HG03139 (cell line): ENCODE data around the gene IFNGR1.

Experiments used
- ATAC-seq: cut with Tn5 transposase; IDR thresholded peaks from one replicate; pipeline ENCODE4 v1.9.1; 2021; ENCODE audit not compliant: unreplicated experiment

The IFNGR1 gene

DNA sequence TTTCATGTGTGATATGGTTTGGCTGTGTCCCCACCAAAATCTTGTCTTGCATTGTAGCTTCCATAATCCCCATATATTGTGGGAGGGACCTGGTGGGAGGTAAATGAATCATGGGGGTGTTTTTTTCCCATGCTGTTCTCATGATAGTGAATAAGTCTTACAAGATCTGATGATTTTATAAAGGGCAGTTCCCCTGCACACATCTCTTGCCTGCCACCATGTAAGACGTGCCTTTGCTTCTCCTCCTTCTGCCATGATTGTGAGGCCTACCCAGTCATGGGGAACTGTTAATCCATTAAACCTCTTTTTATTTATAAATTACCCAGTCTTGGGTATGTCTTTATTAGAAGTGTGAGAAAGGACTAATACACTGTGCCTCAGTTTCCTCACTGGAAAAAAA lies 41.6 kb downstream of the IFNGR1 start:
- ATAC-seq = no peak

DNA sequence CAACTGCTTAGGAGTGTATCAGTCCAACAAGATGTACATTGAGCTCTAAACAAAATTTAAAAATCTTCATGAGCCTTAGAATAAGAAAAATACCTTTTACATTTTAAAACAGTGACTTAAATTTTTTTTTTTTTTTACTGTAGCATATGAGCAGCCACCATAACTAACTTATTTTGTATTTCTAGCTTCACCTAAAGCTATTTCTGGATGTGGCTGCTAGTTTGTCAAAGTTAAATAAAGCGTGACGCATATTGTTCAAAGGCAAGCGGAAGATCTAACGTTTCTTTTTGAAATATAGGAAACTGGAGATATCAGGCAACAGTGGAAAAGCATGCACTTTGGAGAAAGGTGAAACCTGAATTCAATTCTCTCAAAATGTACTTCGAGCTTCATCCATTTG lies 42.5 kb downstream of the IFNGR1 start:
- no peak for ATAC-seq

DNA sequence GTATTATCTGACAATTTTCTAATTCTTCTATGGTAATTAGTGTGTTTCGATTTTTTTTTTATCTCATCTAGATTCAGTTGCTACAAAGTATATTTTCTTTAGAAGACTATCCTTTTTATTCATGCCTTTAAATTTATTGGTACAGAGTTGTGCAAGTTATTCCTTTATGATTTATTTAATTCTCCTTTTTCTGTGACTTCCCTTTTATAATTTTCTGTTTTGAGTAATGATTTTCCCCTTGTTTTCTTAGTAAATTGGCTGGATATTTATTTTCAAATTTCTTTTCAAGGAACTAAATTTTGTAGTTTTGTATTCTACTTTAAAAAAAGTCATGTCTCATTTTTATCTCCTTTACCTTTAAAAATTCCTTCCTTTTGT lies 43.3 kb downstream of the IFNGR1 start:
- ATAC-seq = no peak

DNA sequence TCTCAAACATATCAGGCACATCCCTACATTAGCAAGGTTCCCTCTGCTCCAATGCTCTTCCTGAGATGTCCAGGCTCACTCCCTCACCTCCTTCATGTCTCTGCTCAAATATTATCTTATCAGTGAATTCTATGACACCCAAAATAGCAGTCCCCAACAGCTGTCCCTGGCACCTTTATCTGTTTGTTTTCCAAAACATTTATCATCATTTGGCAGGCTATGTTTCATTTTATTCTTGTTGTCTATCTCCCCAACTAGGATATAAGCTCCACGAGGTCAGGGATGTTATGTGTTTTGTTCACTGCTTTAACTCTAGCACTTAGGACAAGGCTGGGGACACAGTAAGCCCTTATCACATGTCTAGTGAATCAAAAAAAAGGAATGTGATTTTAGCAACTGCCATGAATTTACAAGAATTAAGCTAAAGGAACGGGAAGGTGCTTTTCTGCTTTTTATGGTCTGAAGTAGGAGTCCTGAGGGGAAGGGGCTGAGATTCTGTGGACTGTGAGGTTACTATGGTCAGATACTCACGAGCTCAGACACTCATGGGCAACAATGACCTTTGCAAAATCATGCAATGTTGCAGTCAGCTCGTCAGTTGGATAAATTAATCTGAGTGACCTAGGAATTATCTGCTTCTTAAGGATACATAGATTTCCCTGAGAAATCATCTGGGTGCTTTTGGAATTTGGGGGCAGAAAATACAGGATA lies 43.9 kb downstream of the IFNGR1 start:
- ATAC-seq = no peak

DNA sequence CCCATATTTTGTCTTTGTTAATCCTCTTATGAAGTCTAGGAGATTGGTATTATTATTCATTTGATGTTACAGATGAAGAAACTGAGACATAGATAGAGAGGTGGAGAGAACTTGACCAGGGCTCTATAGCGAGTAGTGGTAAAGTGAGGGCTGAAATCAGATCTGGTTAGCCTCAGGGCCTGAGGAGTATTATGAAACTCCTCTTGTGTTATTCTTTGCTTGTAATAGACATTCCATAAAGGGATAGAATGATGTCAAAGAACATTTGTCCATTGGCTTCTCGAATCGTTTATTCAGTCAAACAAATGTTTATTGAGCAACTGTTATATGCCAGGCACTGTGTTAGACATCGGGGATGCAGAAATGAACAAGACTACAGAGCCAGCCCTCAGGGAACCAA lies 45.7 kb downstream of the IFNGR1 start, which contains the start of gene IL22RA2:
Gene IL22RA2 (minus strand): TSS at position 144 of the 400 bp plus-strand sequence. CDS start 11,895 bp downstream, outside the sequence.
- no peak for ATAC-seq

DNA sequence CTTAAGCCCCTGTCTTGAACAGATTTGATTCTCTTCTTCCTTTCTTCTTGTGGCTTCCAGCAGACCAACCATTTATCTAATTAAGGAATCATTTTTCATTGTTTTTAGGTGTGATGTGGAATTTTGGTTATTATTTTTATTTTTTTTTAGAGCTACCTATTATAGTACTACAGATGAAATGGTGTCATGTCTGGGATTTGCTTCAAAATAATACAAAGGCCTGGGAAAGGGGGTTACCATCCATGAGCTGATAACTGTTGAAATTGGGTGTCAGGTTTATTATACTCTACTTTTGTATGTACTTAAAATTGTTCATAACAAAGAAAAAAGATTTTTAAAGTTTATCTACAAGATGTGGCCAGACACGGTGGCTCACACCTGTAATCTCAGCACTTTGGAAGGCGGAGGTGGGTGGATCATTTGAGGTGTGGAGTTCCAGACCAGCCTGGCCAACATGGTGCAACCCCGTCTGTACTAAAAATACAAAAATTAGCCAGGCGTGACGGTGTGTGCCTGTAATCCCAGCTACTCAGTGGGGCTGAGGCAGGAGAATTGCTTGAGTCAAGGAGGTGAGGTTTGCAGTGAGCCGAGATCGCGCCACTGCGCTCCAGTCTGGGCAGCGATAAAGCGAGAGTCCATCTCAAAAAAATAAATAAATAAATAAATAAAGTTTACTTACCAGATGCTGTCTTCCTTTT lies 46.3 kb downstream of the IFNGR1 start:
- no peak for ATAC-seq

DNA sequence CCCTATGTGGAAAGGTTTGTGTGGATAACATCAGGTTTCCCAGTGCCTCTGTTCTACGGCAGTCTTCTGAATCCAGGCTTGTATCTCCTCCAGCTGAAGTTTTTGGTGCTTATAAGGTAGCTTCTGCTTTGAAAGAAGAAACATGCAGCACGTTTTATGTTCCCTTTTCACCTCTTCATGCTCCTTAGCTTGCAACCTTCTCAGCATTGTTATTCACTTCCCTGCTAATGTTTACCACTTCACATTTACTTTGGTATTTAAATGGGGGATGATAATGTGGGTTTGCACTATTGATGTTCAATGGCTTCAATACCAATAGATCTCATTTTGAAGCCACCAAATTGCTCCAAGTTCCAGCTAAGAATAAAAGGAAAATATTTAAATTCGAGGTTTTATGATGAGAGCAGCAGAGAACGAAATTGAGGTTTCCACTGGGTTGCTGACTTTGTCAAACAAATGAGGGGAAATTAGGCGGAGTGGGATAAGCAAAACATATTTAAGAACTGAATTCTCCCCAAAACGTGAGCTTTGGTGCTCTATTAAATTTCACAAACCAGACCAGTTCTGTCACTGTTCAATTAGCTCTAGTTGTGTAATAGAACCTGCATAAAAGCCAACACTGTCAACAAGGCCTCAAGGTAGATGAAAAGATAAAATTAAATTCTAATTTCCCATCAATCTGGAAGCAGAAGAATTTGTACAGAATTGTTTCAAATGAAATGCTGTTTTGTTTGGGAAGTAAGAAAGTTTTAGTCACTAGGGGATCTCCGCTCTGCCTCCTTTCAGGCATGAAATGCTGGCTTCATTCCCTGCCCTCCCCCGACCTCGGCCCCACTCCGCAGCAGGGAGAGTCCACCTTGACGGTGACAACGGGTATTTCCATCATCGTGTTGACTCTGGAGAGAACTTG lies 47.1 kb downstream of the IFNGR1 start:
- ATAC-seq = no peak

DNA sequence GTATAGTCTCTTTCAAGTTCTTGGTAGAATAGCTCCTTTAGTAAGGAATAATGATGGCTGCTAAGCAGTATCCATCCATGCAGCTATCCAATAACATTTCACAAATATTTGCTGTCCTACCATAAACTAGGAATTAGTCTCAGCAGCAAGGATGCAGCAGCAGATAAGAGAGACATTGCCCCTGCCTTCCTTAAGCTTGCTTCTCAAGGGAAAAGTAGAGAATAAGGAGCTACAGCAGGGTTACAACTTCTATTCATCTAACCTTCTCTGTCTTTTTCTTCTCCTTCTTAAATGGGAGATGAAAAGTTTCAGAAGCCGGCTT lies 48.2 kb downstream of the IFNGR1 start:
- no peak for ATAC-seq

DNA sequence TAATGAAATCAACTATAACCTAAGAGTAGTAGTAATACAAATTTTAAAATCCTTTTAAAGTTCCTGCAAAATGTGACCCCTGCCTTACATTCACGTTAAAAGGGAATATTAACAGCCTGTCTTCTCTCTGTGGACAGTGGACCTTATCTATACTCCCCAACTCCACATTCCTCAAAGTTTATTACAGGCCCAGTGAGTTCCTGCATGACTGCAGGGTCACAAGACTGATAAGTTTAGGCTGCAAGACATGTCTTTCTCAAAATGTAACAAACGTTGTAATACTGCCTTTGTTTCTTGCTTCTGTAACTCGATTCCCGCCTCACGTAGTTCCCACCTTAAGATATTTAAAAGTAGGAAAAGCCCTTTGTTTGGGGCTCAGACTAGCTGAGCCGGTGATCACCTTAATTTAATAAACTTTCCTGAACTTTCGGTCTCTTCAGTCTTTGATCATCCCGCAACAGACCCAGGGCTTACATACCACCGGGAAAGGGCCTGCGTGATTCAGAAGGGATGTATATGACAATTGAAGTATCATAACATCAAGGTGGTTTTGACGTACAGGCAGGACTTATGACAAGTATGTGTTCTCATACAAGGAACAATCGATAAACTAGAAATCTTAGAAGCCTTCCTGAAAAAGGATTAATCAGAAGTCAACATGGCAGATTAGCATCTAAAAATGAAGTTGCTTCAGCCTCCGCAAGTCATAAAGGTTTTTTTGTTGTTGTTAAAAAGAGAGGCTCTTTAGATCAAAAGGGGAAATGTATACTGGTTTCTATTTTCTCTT lies 48.7 kb downstream of the IFNGR1 start:
- no peak for ATAC-seq

DNA sequence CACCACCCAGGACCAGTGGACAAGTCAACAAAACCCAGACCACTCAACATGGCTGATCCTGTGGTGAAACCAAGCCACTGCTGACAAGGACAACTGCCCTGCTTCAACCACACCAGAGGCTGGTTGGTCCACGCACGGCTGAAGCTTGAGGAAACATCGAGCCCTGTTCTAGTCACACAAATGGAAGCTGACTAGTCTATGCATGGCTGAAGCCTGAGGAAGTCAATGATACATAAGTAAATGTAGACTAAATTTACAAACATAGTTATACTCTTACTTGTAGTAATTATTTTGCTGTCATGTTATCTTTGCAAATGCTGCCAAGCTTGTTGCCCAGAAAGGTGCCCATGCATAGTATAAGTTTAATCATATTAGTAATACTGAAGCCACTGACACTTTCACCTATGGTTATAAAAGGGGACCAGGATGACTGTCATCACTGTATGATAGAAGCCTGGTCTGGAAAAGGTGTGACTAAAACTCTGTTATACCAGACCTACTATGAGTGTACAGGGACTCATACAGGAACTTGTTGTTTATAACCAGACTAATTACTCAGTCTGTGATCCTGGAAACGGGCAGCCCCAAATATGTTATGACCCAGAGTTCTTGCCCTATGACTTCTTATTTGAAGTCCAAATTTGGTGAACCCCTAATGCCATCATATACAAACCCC lies 51.3 kb downstream of the IFNGR1 start:
- no peak for ATAC-seq

DNA sequence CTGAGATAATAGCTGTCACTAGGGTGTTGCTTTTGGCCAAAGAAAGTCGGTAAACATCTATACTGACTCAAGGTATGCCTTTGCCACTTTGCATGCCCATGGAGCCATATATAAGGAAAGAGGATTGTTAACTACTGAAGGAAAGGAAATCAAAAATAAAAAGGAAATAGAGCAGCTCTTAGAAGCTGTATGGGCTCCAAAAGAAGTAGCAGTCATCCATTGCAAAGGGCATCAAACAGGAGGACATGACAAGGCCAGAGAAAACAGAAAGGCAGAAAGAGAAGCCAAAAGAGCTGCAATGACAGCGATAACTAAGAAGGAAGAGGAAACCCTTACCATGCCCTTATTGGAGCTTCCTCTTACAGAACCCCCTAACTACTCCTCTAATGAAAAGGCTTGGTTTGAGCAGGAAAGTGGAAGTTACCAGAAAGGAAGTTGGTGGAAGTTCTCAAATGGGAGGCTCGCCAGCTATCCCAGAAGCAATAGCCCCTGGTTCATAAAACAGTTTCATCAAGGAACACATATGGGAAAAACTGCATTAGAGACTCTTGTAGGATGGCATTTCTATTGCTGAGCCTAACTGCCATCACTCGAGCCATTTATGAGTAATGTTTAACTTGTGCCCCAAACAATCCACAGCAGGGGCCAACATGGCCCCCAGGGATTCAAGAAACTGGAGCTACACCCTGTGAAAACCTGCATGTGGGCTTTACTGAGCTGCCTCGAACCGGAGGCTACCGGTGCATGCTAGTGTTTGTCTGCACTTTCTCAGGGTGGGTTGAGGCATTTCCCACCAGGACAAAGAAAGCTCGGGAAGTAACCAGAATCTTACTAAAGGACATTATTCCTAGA lies 52.7 kb downstream of the IFNGR1 start:
- no peak for ATAC-seq

DNA sequence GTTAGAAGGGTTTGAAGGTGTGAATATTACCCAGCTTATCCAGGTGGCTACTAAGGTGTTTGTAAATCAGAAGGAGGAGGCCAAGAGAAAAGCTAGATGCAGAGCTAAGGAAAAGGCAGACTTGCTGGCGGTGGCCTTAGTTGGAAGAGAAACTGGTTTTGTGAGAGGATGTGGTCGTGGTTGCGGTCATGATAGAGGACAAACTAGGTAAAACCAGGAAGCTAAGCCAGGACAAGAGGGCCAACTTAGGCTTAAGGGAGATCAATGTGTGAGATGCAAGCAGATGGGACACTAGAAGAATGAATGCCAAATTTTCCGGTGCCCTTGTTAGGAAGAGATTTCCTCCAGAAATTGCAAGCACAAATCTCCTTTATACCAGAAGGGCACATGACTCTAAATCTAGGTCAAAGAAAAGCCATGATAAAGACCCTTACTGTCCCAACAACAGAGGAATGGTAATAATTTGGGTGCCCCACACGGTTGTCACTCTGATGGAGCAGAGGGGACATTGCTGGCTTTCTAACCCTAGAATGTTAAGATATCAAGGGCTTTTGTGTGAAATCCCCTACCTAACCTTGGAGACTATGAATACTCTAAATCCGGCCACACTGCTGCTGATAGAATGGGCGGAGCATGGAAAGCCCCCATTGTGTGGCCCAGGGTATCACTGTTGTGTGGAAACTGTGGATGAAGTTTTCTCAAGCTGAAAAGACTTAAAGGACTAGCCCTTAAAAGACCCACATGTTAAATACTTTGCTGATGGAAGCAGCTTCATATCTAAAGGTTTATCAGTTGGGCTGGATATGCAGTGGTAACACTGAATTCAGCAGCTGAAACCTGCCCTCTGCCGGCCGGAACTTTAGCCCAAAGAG lies 53.6 kb downstream of the IFNGR1 start:
- ATAC-seq = peak; percentile 66

DNA sequence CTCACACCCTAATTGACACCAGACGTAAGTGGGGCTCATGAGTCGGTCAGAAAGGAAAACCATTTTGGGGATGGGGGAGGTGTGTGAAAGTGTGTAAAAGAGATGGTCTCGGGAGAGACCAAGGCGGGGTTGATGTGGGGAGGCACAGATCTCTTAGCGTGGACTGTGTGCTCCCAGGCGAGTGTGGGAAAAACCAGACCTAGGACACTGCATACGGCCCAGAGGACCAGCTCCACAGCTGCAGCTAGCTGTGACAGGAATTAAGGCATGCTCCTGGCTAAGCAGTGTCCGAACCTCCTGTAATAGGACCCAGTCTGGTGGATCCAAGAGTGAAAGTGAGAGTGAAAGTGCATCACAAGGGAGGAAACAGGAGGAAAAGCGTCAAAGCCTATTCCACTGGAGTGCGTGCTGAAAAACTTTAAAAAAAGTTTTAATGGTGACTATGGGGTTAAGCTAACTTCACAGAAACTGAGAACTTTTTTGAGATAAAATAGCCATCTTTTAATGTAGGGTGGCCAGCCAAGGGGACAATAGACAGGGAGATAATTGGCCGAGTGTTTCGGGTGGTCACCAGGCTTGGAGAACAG lies 55.4 kb downstream of the IFNGR1 start:
- ATAC-seq = no peak

DNA sequence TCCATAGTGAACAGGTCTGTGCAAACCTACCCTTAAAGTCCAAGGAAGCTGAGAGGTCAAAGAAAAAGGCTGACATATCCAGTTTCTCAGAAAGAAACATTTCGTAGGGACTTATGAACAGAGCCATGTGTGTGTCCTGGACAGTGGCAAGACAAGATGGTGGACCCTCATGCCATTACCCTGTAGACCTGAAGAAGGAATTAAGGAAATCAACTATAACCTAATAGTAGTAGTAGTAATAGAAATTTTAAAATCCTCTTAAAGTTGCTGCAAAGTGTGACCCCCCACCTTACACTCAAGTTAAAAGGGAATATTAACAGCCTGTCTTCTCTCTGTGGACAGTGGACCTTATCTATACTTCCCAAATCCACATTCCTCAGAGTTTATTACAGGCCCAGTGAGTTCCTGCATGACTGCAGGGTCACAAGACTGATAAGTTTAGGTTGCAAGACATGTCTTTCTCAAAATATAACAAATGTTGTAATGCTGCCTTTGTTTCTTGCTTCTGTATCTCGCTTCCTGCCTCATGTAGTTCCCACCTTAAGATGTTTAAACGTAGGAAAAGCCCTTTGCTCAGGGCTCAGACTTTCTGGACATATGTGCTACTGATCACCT lies 56.4 kb downstream of the IFNGR1 start:
- ATAC-seq = no peak

DNA sequence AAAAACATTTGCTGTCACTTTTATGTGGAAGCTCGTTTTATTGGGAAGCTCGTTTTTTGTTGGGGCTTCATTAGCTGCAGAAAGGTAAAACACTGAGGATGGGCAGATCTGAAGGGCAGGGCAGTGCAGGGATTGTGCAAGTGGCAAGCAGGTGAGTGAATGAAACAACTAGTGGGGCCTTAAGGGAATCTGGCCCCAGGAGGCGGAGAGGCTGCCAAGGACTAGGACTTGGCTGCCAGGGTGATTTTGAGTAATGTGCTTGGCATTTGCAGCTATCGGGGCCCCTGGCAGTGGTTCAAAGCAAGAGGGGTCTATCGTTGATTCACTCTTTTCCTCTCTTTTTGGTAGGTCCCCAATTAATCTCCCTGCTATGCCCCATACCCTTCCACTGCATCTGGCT lies 57.2 kb downstream of the IFNGR1 start:
- no peak for ATAC-seq

DNA sequence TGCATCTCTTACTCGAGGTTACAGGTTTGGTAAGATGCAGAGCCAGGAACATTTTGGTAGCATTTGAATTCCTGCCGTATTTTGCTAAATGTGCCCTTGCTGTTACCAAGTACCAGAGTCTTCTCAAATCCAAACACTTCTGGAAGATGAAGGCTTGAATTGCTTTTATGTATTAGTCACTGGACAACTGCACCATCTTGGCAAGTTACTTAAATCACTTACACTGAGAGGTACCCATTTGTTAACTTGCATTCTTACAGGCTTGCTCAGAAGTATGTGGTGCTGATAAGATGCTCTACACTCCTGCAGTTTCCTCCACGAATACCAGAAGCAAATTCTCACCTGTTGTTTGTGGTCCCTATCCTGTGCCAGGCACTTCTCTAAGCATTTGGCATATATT lies 58.4 kb downstream of the IFNGR1 start:
- no peak for ATAC-seq

DNA sequence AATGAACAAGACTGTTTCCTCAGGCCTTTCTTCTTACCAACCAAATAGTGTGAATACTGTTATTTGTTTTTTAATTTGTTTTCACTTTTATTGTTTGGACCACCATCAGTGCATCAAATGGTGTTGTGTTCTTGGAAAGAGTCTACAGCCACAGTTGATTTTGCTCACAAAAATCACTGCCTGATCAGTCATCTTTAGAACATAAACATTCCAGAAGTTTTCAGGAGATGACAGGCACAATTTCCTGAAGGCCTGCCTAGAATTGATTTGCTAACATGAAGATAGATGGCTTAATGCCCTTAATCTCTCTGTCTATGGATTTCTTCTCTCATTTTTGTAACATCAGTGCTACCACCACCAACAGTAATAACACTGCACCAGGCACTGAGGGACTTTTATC lies 59.3 kb downstream of the IFNGR1 start:
- no peak for ATAC-seq

DNA sequence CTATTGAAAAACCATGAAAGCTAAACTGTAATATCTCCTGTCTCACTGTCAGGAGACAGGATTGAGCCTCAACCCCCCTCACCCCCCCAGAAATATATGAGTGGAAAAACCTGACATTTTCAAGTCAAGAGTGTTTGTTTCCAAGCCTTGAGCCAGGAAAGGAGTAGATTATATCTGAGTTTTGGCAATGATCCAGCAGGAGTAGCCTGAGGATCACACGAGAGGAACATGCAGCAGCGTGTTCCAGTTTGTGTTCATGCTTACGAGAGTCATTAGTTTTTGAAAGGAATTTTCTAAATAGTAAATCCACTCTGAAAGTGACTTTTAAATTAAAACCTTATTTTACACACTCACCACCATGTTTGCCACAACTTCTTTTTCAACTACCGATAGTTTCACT lies 61.6 kb downstream of the IFNGR1 start:
- no peak for ATAC-seq
